PC-9 (cell line): ENCODE measurements around the gene ADIG. TPM values are rescaled to one million over a fixed set of nuclear protein-coding genes. Genes with fewer than 3 reads are reported as not detected.

Experiments
- BruUV-seq: library from RNA; stranded (reverse); fragments of 400-500 nt; replicated peaks from 2 replicates; lab custom pipeline; 2021; lab: Mats Ljungman, UMichigan
- CTCF ChIA-PET: fragments of 300-600 bp; sonication (Branson Sonifier 250); formaldehyde crosslinking; loops from one replicate; lab custom pipeline; 2022; ENCODE audit warnings: antibody characterized with exemption; lab: Charles Lee
- POLR2A ChIA-PET: fragments of 300-600 bp; sonication (Branson Sonifier 250); formaldehyde crosslinking; loops from one replicate; lab custom pipeline; 2022; ENCODE audit warnings: antibody characterized with exemption; ENCODE audit not compliant: unreplicated experiment; lab: Charles Lee
- DNase-seq, 2 experiments: peaks; one replicate each; pipeline versions ENCODE4 v3.0.0 to v3.0.0-alpha.2; 2015 to 2022; ENCODE audit warnings: mixed read lengths in 1 of 2
- H2AFZ ChIP-seq: fragments of 200-600 bp; sonication (generic); 2 replicates; pipeline ENCODE4 v1.8.1; 2017; ENCODE audit warnings: antibody characterized with exemption
- H3F3A ChIP-seq: fragments of 200-600 bp; sonication (generic); 2 replicates; pipeline ENCODE4 v1.8.1; 2017; ENCODE audit warnings: antibody characterized with exemption, mild to moderate bottlenecking, low read depth; ENCODE audit not compliant: insufficient read depth
- H3K27ac ChIP-seq: fragments of 200-600 bp; sonication (generic); 2 replicates; pipeline ENCODE4 v1.6.1; 2016; ENCODE audit warnings: mixed run types
- H3K27me3 ChIP-seq: fragments of 200-600 bp; sonication (generic); 2 replicates; pipeline ENCODE4 v1.6.1; 2016; ENCODE audit warnings: low read depth, mixed run types; ENCODE audit not compliant: insufficient read depth
- H3K36me3 ChIP-seq: fragments of 200-600 bp; sonication (generic); 2 replicates; pipeline ENCODE4 v1.6.1; 2016; ENCODE audit warnings: low read depth, mixed run types
- H3K4me1 ChIP-seq: fragments of 200-600 bp; sonication (generic); replicated peaks from 2 replicates; pipeline ENCODE4 v1.6.1; 2016; ENCODE audit warnings: mixed run types; ENCODE audit not compliant: insufficient read depth
- H3K4me2 ChIP-seq: fragments of 200-600 bp; sonication (generic); 2 replicates; pipeline ENCODE4 v1.6.1; 2017; ENCODE audit warnings: mixed run types
- H3K4me3 ChIP-seq: fragments of 200-600 bp; sonication (generic); 2 replicates; pipeline ENCODE4 v1.6.1; 2016; ENCODE audit warnings: mixed run types
- H3K79me2 ChIP-seq: fragments of 200-600 bp; sonication (generic); 2 replicates; pipeline ENCODE4 v1.6.1; 2017; ENCODE audit warnings: low read depth, mixed run types
- H3K9me2 ChIP-seq: fragments of 200-600 bp; sonication (generic); 2 replicates; pipeline ENCODE4 v1.8.1; 2017; ENCODE audit warnings: mild to moderate bottlenecking; ENCODE audit not compliant: insufficient read depth
- H3K9me3 ChIP-seq: fragments of 200-600 bp; sonication (generic); 2 replicates; pipeline ENCODE4 v1.8.1; 2016; ENCODE audit warnings: low read depth; ENCODE audit not compliant: insufficient read depth
- H4K20me1 ChIP-seq: fragments of 200-600 bp; sonication (generic); 2 replicates; pipeline ENCODE4 v1.8.1; 2017; ENCODE audit not compliant: insufficient read depth
- EZH2 ChIP-seq: fragments of 200-600 bp; sonication (generic); IDR thresholded peaks from 2 replicates; pipeline ENCODE4 v1.8.0; 2017; ENCODE audit warnings: antibody characterized with exemption, low read depth
- intact Hi-C: fragments of 100-400 bp; cut with micrococcal nuclease; formaldehyde crosslinking; loops from one replicate; pipeline ENCODE4 v1.10.0; 2022; ENCODE audit not compliant: unreplicated experiment
- total RNA-seq: library from RNA; stranded (reverse); gene quantifications from 2 replicates; pipeline ENCODE4 v1.2.3, GENCODE V29; 2021
- TF ChIP-seq, protein P1 (sequence below): fragments of 200-600 bp; sonication (generic); conservative IDR thresholded peaks from 2 replicates; pipeline ENCODE4 v1.6.1; 2017; ENCODE audit warnings: mixed run types, antibody characterized with exemption, mild to moderate bottlenecking, moderate library complexity

ADIG gene
- total RNA-seq, 1 experiment from 2014 or later, result not detected

DNA sequence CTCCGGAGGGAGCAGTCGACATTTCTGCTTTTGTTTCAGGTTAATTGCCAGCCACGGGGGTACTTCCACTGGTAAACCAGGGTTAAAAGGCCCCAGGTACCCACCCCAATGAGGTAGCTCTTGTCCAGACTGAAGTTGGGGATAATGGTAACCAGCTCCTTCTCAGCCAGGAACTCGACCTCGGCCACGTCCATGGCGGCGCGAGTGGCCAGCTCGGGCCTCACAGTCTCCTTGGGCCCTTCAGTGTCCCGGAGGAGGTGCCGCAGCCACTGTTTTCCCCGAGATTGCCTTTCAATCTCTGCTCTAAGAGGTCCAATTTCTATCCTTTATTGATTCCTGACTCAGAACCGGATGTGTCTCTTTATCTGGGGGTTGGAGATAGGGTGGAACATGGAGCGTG, 34.3 kb downstream of the ADIG start:
- H3K27me3 ChIP-seq, result no peaks in the 10 kb centered on the region
- intact Hi-C loops, result no loop called here
- no peak for DNase-seq
- BruUV-seq, result no TSS peak
- no peak overlapping the region for H2AFZ ChIP-seq
- POLR2A ChIA-PET, result no interaction called here
- H3K79me2 ChIP-seq, result no peaks in the 10 kb centered on the region
- no peak overlapping the region for H3K4me2 ChIP-seq
- H3F3A ChIP-seq, result peaks cover 23% of the 10 kb centered on the region
- H3K9me2 ChIP-seq, result no peaks in the 10 kb centered on the region
- H4K20me1 ChIP-seq, result no peaks in the 10 kb centered on the region
- no peak for TF ChIP-seq EZH2
- TF ChIP-seq, protein P1, sequence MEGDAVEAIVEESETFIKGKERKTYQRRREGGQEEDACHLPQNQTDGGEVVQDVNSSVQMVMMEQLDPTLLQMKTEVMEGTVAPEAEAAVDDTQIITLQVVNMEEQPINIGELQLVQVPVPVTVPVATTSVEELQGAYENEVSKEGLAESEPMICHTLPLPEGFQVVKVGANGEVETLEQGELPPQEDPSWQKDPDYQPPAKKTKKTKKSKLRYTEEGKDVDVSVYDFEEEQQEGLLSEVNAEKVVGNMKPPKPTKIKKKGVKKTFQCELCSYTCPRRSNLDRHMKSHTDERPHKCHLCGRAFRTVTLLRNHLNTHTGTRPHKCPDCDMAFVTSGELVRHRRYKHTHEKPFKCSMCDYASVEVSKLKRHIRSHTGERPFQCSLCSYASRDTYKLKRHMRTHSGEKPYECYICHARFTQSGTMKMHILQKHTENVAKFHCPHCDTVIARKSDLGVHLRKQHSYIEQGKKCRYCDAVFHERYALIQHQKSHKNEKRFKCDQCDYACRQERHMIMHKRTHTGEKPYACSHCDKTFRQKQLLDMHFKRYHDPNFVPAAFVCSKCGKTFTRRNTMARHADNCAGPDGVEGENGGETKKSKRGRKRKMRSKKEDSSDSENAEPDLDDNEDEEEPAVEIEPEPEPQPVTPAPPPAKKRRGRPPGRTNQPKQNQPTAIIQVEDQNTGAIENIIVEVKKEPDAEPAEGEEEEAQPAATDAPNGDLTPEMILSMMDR, result no peak
- H3K4me1 ChIP-seq, result peaks cover 44% of the 10 kb centered on the region
- CTCF ChIA-PET, result no interaction called here
- H3K27ac ChIP-seq, result no peak overlapping the region
- no peaks in the 10 kb centered on the region for H3K9me3 ChIP-seq
- H3K36me3 ChIP-seq, result no peaks in the 10 kb centered on the region
- H3K4me3 ChIP-seq, result no peak overlapping the region

DNA sequence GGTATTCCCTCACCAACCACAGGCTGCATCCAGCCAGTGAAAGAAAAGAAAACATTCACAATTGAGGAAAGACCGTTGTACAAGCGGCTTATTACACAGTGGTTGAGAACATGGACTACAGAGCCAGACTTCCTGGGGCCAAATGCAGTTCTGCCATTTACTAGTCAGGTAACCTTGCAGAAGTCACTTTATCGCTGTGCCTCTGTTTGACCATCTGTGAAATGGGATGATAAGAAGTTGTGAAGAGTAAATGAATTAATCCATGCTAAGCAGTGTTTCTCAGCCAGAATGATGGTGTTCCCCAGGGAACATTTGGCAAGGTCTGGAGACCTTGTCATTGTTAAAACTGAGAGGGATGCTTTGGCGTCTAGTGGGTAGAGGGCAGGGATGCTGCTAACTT, 35.5 kb downstream of the ADIG start:
- Histone ChIP-seq H3K27ac (peak overlapping the region; percentile 91), H3K4me3 (no peak overlapping the region), H3K9me2 (no peaks in the 10 kb centered on the region), H3K4me1 (peaks cover 36% of the 10 kb centered on the region), H2AFZ (no peak overlapping the region), H3K36me3 (no peaks in the 10 kb centered on the region), H3F3A (peaks cover 18% of the 10 kb centered on the region), H3K4me2 (peak overlapping the region; percentile 73), H3K27me3 (no peaks in the 10 kb centered on the region), H3K9me3 (no peaks in the 10 kb centered on the region), H3K79me2 (no peaks in the 10 kb centered on the region), H4K20me1 (no peaks in the 10 kb centered on the region)
- no TSS peak for BruUV-seq
- TF ChIP-seq, protein P1, result no peak
- no peak for TF ChIP-seq EZH2
- no peak for DNase-seq
- ChIA-PET POLR2A (interaction anchor here (0.6 to 0.7 kb wide), 2 partner anchors 86 to 452 kb away, joined by 3 to 5 read pairs; no protein-coding TSS in a partner anchor), CTCF (interaction anchor here (0.8 kb wide), 1 partner anchor 12 kb away, joined by 3 read pairs; no protein-coding TSS in a partner anchor)
- intact Hi-C loops, result no loop called here

DNA sequence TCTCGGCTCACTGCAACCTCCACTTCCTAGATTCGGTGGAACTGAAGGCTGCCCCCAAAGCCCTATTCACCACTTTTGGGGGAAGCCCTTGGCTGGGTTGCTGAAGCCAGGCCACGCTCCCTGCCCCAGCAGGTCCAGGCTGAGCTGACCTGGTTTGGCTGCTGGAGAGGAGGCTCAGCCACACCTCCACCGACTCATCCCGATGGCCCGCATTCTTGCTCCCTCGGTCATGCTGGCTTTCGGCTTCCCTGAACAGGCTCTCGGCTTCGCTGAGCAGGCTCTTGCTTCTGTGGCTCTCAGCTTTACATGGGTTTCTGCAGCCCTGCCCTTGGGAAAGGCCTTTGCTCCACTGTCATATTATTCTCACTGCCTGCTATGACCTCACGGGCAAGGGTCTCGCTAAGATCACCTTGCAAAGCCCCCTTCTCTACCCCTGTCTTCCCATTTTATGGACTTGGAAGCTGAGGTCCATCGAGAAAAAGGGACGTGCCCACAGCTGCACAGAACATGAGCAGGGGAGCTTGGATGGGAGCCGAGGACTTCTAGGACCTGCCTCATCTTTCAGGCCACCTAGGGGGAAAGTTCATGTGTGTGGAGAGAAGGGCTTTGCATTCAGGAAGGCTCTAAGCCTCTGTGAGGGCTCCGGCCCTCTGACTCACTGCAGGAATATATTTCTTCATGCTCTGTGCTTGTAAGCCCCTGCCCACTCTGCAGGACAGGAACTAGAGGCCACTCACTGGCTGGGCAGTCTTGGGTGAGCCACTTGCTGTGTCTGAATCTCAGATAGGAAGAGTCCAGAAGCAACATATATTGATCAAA, 36.2 kb downstream of the ADIG start:
- H3K27ac ChIP-seq, result peak overlapping the region; percentile 91
- no peaks in the 10 kb centered on the region for H3K36me3 ChIP-seq
- peak; percentile 87 to 93 for DNase-seq
- H4K20me1 ChIP-seq, result no peaks in the 10 kb centered on the region
- BruUV-seq, result no TSS peak
- H3F3A ChIP-seq, result peaks cover 18% of the 10 kb centered on the region
- no peaks in the 10 kb centered on the region for H3K27me3 ChIP-seq
- H3K4me1 ChIP-seq, result peaks cover 36% of the 10 kb centered on the region
- no peak for TF ChIP-seq EZH2
- TF ChIP-seq, protein P1, result no peak
- no peak overlapping the region for H3K4me3 ChIP-seq
- intact Hi-C loops, result no loop called here
- H2AFZ ChIP-seq, result no peak overlapping the region
- no peaks in the 10 kb centered on the region for H3K9me2 ChIP-seq
- ChIA-PET CTCF (interaction anchor here (0.8 kb wide), 1 partner anchor 13 kb away, joined by 3 read pairs; no protein-coding TSS in a partner anchor), POLR2A (interaction anchor here (0.7 kb wide), 1 partner anchor 94 kb away, joined by 3 read pairs; no protein-coding TSS in a partner anchor)
- H3K4me2 ChIP-seq, result peak overlapping the region; percentile 73
- H3K9me3 ChIP-seq, result no peaks in the 10 kb centered on the region
- no peaks in the 10 kb centered on the region for H3K79me2 ChIP-seq
